A673 (cell line): Measurements from ENCODE around the gene DPP9. TPM values are rescaled to one million over a fixed set of nuclear protein-coding genes. Genes with fewer than 3 reads are reported as not detected.

Experiments used
- Bru-seq: library from RNA; stranded (reverse); fragments of 400-500 nt; gene quantifications from one replicate; lab custom pipeline; 2021; lab: Mats Ljungman, UMichigan
- BruChase-seq, 2 experiments: library from RNA; stranded (reverse); fragments of 400-500 nt; gene quantifications; one replicate each; lab custom pipeline; 2021; lab: Mats Ljungman, UMichigan
- BruUV-seq: library from RNA; stranded (reverse); fragments of 400-500 nt; replicated peaks from 2 replicates; lab custom pipeline; 2021; lab: Mats Ljungman, UMichigan
- CTCF ChIA-PET: fragments of 300-600 bp; sonication (Branson Sonifier 250); formaldehyde crosslinking; loops from one replicate; lab custom pipeline; 2022; ENCODE audit warnings: antibody characterized with exemption; lab: Charles Lee
- POLR2A ChIA-PET: fragments of 300-600 bp; sonication (Branson Sonifier 250); formaldehyde crosslinking; loops from one replicate; lab custom pipeline; 2022; ENCODE audit warnings: antibody characterized with exemption; ENCODE audit not compliant: low non-redundant PET; lab: Charles Lee
- DNase-seq: peaks from one replicate; pipeline ENCODE4 v3.0.0-alpha.2; 2015; ENCODE audit warnings: low spot score
- H3K27ac ChIP-seq: fragments of 200-600 bp; sonication (generic); 2 replicates; pipeline ENCODE4 v1.5.1; 2016; ENCODE audit warnings: mixed run types, low read depth, mild to moderate bottlenecking, mixed read lengths, antibody characterized with exemption, low read length; ENCODE audit not compliant: poor library complexity, severe bottlenecking
- H3K27me3 ChIP-seq: fragments of 200-600 bp; sonication (generic); replicated peaks from 2 replicates; pipeline ENCODE4 v1.6.1; 2017; ENCODE audit warnings: mixed run types, low read depth, mild to moderate bottlenecking, mixed read lengths, antibody characterized with exemption, low read length; ENCODE audit not compliant: insufficient read depth, poor library complexity
- H3K36me3 ChIP-seq: fragments of 200-600 bp; sonication (generic); 2 replicates; pipeline ENCODE4 v1.6.1; 2016; ENCODE audit warnings: mixed run types, mild to moderate bottlenecking, mixed read lengths, antibody characterized with exemption, low read length; ENCODE audit not compliant: insufficient read depth, poor library complexity, severe bottlenecking
- H3K4me1 ChIP-seq: fragments of 200-600 bp; sonication (generic); 2 replicates; pipeline ENCODE4 v1.6.1; 2017; ENCODE audit warnings: mixed run types, mild to moderate bottlenecking, mixed read lengths, antibody characterized with exemption, low read length; ENCODE audit not compliant: insufficient read depth, poor library complexity, severe bottlenecking
- H3K4me3 ChIP-seq: fragments of 200-600 bp; sonication (generic); 2 replicates; pipeline ENCODE4 v1.5.1; 2016; ENCODE audit warnings: low read depth, mixed run types, mild to moderate bottlenecking, mixed read lengths, low read length; ENCODE audit not compliant: poor library complexity, severe bottlenecking
- H3K9me3 ChIP-seq: fragments of 200-600 bp; sonication (generic); 2 replicates; pipeline ENCODE4 v1.6.1; 2016; ENCODE audit warnings: mixed run types, low read depth, mild to moderate bottlenecking, mixed read lengths, antibody characterized with exemption, low read length; ENCODE audit not compliant: poor library complexity, severe bottlenecking
- CTCF ChIP-seq: fragments of 300-800, 200-600 bp; sonication (generic); conservative IDR thresholded peaks from 2 replicates; pipeline ENCODE4 v1.5.1; 2017; ENCODE audit warnings: low read depth, mild to moderate bottlenecking, antibody characterized with exemption, low read length, moderate library complexity, mixed read lengths
- EZH2 ChIP-seq: fragments of 200-600 bp; sonication (generic); IDR thresholded peaks from 2 replicates; pipeline ENCODE4 v1.6.1; 2017; ENCODE audit warnings: borderline replicate concordance, low read depth, mild to moderate bottlenecking, mixed read lengths, antibody characterized with exemption, low read length; ENCODE audit not compliant: poor library complexity, severe bottlenecking
- intact Hi-C: fragments of 100-400 bp; cut with micrococcal nuclease; formaldehyde crosslinking; loops from one replicate; pipeline ENCODE4 v1.10.0; 2022; ENCODE audit not compliant: unreplicated experiment
- long read RNA-seq: library from polyadenylated mRNA; stranded (forward); transcript quantifications from one replicate; pipeline ENCODE4 v2.0.0, GENCODE V29; 2022
- total RNA-seq: library from RNA; stranded (reverse); gene quantifications from 2 replicates; pipeline ENCODE4 v1.2.3, GENCODE V29; 2021

DPP9 gene
- 60.2 and 65.7 TPM in 2 replicates for total RNA-seq
- percentile 59 among the genes with signal in this experiment for Bru-seq, nascent RNA
- BruChase-seq, experiment 1, labeled RNA remaining after a 2-hour chase = percentile 62 among the genes with signal in this experiment
- percentile 77 among the genes with signal in this experiment for BruChase-seq, experiment 2, labeled RNA remaining after a 6-hour chase
- long read RNA-seq, full-length matches to known transcripts = 60 of 154 reads
- long read RNA-seq, partial matches to known transcripts = 70 of 154 reads
- long read RNA-seq, other reads (novel, unspliced or antisense) = 24 of 154 reads

- ChIA-PET POLR2A (interaction anchor here (0.8 kb wide), 2 partner anchors 8 to 1180 kb away, joined by 6 to 22 read pairs; no protein-coding TSS in a partner anchor), CTCF (interaction anchor here (2.1 kb wide), 1 partner anchor 67 kb away, joined by 14 read pairs; the partner anchor contains the start of gene FEM1A)
- TF ChIP-seq CTCF (no peak), EZH2 (no peak)
- intact Hi-C loops = loop anchor here (2.0 kb wide), 1 partner anchor 67 kb away; the partner anchor contains the start of gene FEM1A
- peaks cover 6% of the 10 kb centered on the region for H3K36me3 ChIP-seq
- H3K27ac ChIP-seq = peak within 1 kb of the TSS; percentile 91
- BruUV-seq = no TSS peak
- no peaks in the 10 kb centered on the region for H3K27me3 ChIP-seq
- peaks cover 13% of the 10 kb centered on the region for H3K4me1 ChIP-seq
- H3K9me3 ChIP-seq = no peaks in the 10 kb centered on the region
- peak within 1 kb of the TSS; percentile 98 for H3K4me3 ChIP-seq
- peak; percentile 99 for DNase-seq
Measured at GRCh38 chr19:4723595-4724514, at the start of gene DPP9. DPP9 (minus strand) TSS chr19:4723842; CDS start chr19:4719906, 3,936 bp downstream.

- intact Hi-C loops = no loop called here
Measured at GRCh38 chr19:4773047-4773640, 49.5 kb upstream of the DPP9 start.

More at GRCh38 chr19:4773047-4773640, 49.5 kb upstream of the DPP9 start:
- no TSS peak for BruUV-seq
- H3K27me3 ChIP-seq = peaks cover 31% of the 10 kb centered on the region
- H3K4me1 ChIP-seq = no peaks in the 10 kb centered on the region
- no peaks in the 10 kb centered on the region for H3K9me3 ChIP-seq
- no peak overlapping the region for H3K27ac ChIP-seq
- H3K4me3 ChIP-seq = no peak overlapping the region
- DNase-seq = no peak
- ChIA-PET CTCF (no interaction called here), POLR2A (no interaction called here)
- TF ChIP-seq CTCF = no peak
- TF ChIP-seq EZH2 = no peak
- no peaks in the 10 kb centered on the region for H3K36me3 ChIP-seq
